Caco-2 (cell line): ENCODE measurements around the gene AP5B1. TPM values are rescaled to one million over a fixed set of nuclear protein-coding genes. Genes with fewer than 3 reads are reported as not detected.

Source experiments
- BruUV-seq: library from RNA; stranded (reverse); fragments of 400-500 nt; replicated peaks from 2 replicates; lab custom pipeline; 2021; lab: Mats Ljungman, UMichigan
- CTCF ChIA-PET: fragments of 300-600 bp; sonication (Branson Sonifier 250); formaldehyde crosslinking; loops from one replicate; lab custom pipeline; 2022; ENCODE audit warnings: antibody characterized with exemption; lab: Charles Lee
- POLR2A ChIA-PET: fragments of 300-600 bp; sonication (Branson Sonifier 250); formaldehyde crosslinking; loops from one replicate; lab custom pipeline; 2022; ENCODE audit warnings: antibody characterized with exemption; lab: Charles Lee
- DNase-seq, 2 experiments: peaks; one replicate each; pipeline versions ENCODE4 v3.0.0 to v3.0.0-alpha.2; 2020 to 2022
- H3K27me3 ChIP-seq: replicated peaks from 2 replicates; pipeline ENCODE4 v1.6.0; 2011; ENCODE audit warnings: low read length; ENCODE audit not compliant: control insufficient read depth, insufficient read depth
- H3K36me3 ChIP-seq: 2 replicates; pipeline ENCODE4 v1.5.1; 2011; ENCODE audit warnings: low read length; ENCODE audit not compliant: control insufficient read depth, insufficient read depth
- H3K4me1 ChIP-seq: fragments of 250-450 bp; sonication (Bioruptor Pico); 2 replicates; pipeline ENCODE4 v1.5.1; 2020; ENCODE audit warnings: mild to moderate bottlenecking
- H3K4me3 ChIP-seq: 2 replicates; pipeline ENCODE4 v1.5.1; 2011; ENCODE audit warnings: low read depth, mild to moderate bottlenecking, control low read depth, low read length
- H3K9me3 ChIP-seq: fragments of 250-450 bp; sonication (Bioruptor Pico); 2 replicates; pipeline ENCODE4 v1.5.1; 2020; ENCODE audit warnings: mild to moderate bottlenecking, moderate library complexity
- H3K27ac Mint-ChIP-seq: one replicate; pipeline ENCODE4 v1.8.0; 2022; ENCODE audit warnings: mixed read lengths; ENCODE audit not compliant: unreplicated experiment
- H3K27me3 Mint-ChIP-seq: one replicate; pipeline ENCODE4 v1.8.0; 2022; ENCODE audit warnings: mixed read lengths; ENCODE audit not compliant: insufficient read depth, unreplicated experiment
- H3K36me3 Mint-ChIP-seq: one replicate; pipeline ENCODE4 v1.8.0; 2022; ENCODE audit warnings: mild to moderate bottlenecking, mixed read lengths; ENCODE audit not compliant: insufficient read depth, unreplicated experiment
- H3K4me1 Mint-ChIP-seq: one replicate; pipeline ENCODE4 v1.8.0; 2022; ENCODE audit warnings: low read depth, mixed read lengths; ENCODE audit not compliant: unreplicated experiment
- H3K4me3 Mint-ChIP-seq: one replicate; pipeline ENCODE4 v1.8.0; 2022; ENCODE audit warnings: mild to moderate bottlenecking, moderate library complexity, mixed read lengths; ENCODE audit not compliant: unreplicated experiment
- H3K9me3 Mint-ChIP-seq: one replicate; pipeline ENCODE4 v1.8.0; 2022; ENCODE audit warnings: mixed read lengths; ENCODE audit not compliant: unreplicated experiment
- CTCF ChIP-seq, 2 experiments: fragments of 200-600 bp in 1 of 2; IDR thresholded peaks; 1 replicate in 1 of 2; 2 replicates in 1 of 2; pipeline versions ENCODE4 v1.5.1 to v1.8.0; 2011 to 2022; ENCODE audit warnings: antibody characterized with exemption in 1 of 2, control low read depth in 1 of 2, inconsistent platforms in 1 of 2, low read depth in 1 of 2, low read length in 1 of 2, mild to moderate bottlenecking in 1 of 2, moderate library complexity in 1 of 2; ENCODE audit not compliant: insufficient read depth in 1 of 2, severe bottlenecking in 1 of 2, unreplicated experiment in 1 of 2
- intact Hi-C: fragments of 100-400 bp; cut with micrococcal nuclease; formaldehyde crosslinking; loops from one replicate; pipeline ENCODE4 v1.10.0; 2022; ENCODE audit not compliant: unreplicated experiment
- total RNA-seq: library from RNA; stranded (reverse); gene quantifications from 2 replicates; pipeline ENCODE4 v1.2.3, GENCODE V29; 2022

The AP5B1 gene
- total RNA-seq, 1 experiment from 2014 or later, result 19.3 TPM

DNA sequence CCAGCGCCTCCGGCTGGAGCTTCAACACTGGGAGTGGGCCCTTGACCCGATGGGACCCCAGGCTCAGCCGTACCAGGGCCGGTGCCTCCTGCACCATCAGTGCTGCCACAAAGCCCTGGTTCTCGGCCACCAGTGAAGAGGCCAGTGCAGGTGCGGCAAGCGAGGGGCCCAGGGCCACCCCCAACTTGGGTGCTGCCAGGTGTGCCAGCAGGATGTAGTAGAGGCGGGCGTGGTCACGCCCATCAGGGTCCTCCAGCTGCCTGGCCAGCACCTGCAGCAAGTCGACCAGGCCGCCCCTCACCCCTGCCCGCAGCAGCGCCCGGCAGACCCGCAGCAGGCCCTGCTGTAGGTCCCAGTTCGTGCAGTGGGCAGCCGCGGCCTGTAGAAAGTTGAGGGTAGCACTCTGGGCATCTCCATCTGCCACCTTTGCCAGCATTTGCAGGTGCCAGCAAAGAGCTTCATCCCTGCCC is 2.3 kb downstream of the AP5B1 start:
- Histone ChIP-seq H3K36me3 (no peaks in the 10 kb centered on the region; the same call in none of the 2 replicates), H3K4me1 (peaks cover 16% of the 10 kb centered on the region), H3K9me3 (no peaks in the 10 kb centered on the region), H3K4me3 (no peak overlapping the region), H3K27me3 (no peaks in the 10 kb centered on the region)
- H3K4me1 Mint-ChIP-seq, result peaks cover 8% of the 10 kb centered on the region
- ChIA-PET CTCF (interaction anchor here (0.9 to 1.5 kb wide), 3 partner anchors 40 to 106 kb away, joined by 3 to 4 read pairs (median 4); no protein-coding TSS in a partner anchor), POLR2A (no interaction called here)
- intact Hi-C loops, result no loop called here
- no peak for TF ChIP-seq CTCF (IDR thresholded peaks at IDR 0.05; ENCODE audit: insufficient read depth in 1 of 2, low read depth in 1 of 2, low read length in 1 of 2, severe bottlenecking in 1 of 2, unreplicated experiment in 1 of 2)
- H3K27me3 Mint-ChIP-seq, result no peaks in the 10 kb centered on the region
- no peak overlapping the region for H3K27ac Mint-ChIP-seq
- peak in 1 of 2 experiments; percentile 36 for DNase-seq
- H3K4me3 Mint-ChIP-seq, result no peak overlapping the region
- peaks cover 26% of the 10 kb centered on the region for H3K36me3 Mint-ChIP-seq
- BruUV-seq, result no TSS peak
- H3K9me3 Mint-ChIP-seq, result no peaks in the 10 kb centered on the region

- H3K27ac Mint-ChIP-seq, result no peak overlapping the region
- H3K9me3 Mint-ChIP-seq, result no peaks in the 10 kb centered on the region
- no peak overlapping the region for H3K4me3 Mint-ChIP-seq
- peak in 1 of 2 experiments; percentile 32 for DNase-seq
- no peaks in the 10 kb centered on the region for H3K27me3 Mint-ChIP-seq
- POLR2A ChIA-PET, result interaction anchor here (0.5 to 0.6 kb wide), 2 partner anchors 28 to 1595 kb away, joined by 6 to 7 read pairs; partner anchors contain the start of gene CLCF1
- no peaks in the 10 kb centered on the region; the same call in none of the 2 replicates for H3K36me3 ChIP-seq
- H3K36me3 Mint-ChIP-seq, result peaks cover 26% of the 10 kb centered on the region
- H3K4me1 ChIP-seq, result peaks cover 16% of the 10 kb centered on the region
- H3K9me3 ChIP-seq, result no peaks in the 10 kb centered on the region
- CTCF ChIA-PET, result interaction anchor here (0.9 to 1.5 kb wide), 2 partner anchors 40 to 107 kb away, joined by 3 to 4 read pairs; no protein-coding TSS in a partner anchor
- intact Hi-C loops, result no loop called here
- H3K4me3 ChIP-seq, result no peak overlapping the region
- TF ChIP-seq CTCF (IDR thresholded peaks at IDR 0.05; ENCODE audit: insufficient read depth in 1 of 2, low read depth in 1 of 2, low read length in 1 of 2, severe bottlenecking in 1 of 2, unreplicated experiment in 1 of 2), result no peak
- BruUV-seq, result no TSS peak
- no peaks in the 10 kb centered on the region for H3K27me3 ChIP-seq
- H3K4me1 Mint-ChIP-seq, result peaks cover 4% of the 10 kb centered on the region
These were observed 2.9 kb downstream of the AP5B1 start for GRCh38 chr11:65777821-65778361.

- H3K4me1 ChIP-seq, result peaks cover 16% of the 10 kb centered on the region
- ChIA-PET POLR2A (interaction anchor here (0.5 to 0.7 kb wide), 2 partner anchors 111 to 1596 kb away, joined by 3 to 7 read pairs; partner anchors contain the start of gene CLCF1), CTCF (interaction anchor here (1.3 to 1.5 kb wide), 2 partner anchors 107 to 111 kb away, joined by 3 read pairs; partner anchors contain the start of gene FIBP)
- BruUV-seq, result no TSS peak
- peak in 1 of 2 experiments; percentile 19 for DNase-seq
- Mint-ChIP-seq H3K27ac (no peak overlapping the region), H3K4me3 (no peak overlapping the region), H3K27me3 (no peaks in the 10 kb centered on the region), H3K4me1 (no peaks in the 10 kb centered on the region), H3K9me3 (no peaks in the 10 kb centered on the region), H3K36me3 (peaks cover 26% of the 10 kb centered on the region)
- no peaks in the 10 kb centered on the region; the same call in none of the 2 replicates for H3K36me3 ChIP-seq
- no peak overlapping the region for H3K4me3 ChIP-seq
- H3K27me3 ChIP-seq, result no peaks in the 10 kb centered on the region
- intact Hi-C loops, result no loop called here
- H3K9me3 ChIP-seq, result no peaks in the 10 kb centered on the region
- no peak for TF ChIP-seq CTCF (IDR thresholded peaks at IDR 0.05; ENCODE audit: insufficient read depth in 1 of 2, low read depth in 1 of 2, low read length in 1 of 2, severe bottlenecking in 1 of 2, unreplicated experiment in 1 of 2)
These were observed 3.5 kb downstream of the AP5B1 start for GRCh38 chr11:65777241-65777640.
